ENCODE measurements around the gene UFC1. TPM values are rescaled to one million over a fixed set of nuclear protein-coding genes. Genes with fewer than 3 reads are reported as not detected.

Gene UFC1
- total RNA-seq, 2 experiments from 2014 or later = 103 to 113 TPM

- no peak overlapping the region for H3K27ac Mint-ChIP-seq
- peaks cover 67% of the 10 kb centered on the region for H3K4me1 Mint-ChIP-seq
- POLR2A ChIA-PET = interaction anchor here (1.1 kb wide), 1 partner anchor 12 kb away, joined by 3 read pairs; no protein-coding TSS in a partner anchor
- peaks cover 9% of the 10 kb centered on the region for H3K36me3 Mint-ChIP-seq (ENCODE audit: low read depth)
- DNase-seq = no peak
- H3K9me3 Mint-ChIP-seq = no peaks in the 10 kb centered on the region
- no peaks in the 10 kb centered on the region for H3K27me3 Mint-ChIP-seq
- CTCF ChIA-PET = interaction anchor here (1.1 to 1.3 kb wide), 2 partner anchors 27 to 32 kb away, joined by 3 to 4 read pairs; partner anchors contain the start of genes PPOX and TOMM40L
- H3K4me3 Mint-ChIP-seq = no peak overlapping the region
Measured at GRCh38 chr1:161198194-161198896, 44.6 kb downstream of the UFC1 start.

- peak within 1 kb of the TSS; percentile 96 for H3K27ac Mint-ChIP-seq
- no peaks in the 10 kb centered on the region for H3K27me3 Mint-ChIP-seq
- H3K9me3 Mint-ChIP-seq = no peaks in the 10 kb centered on the region
- ChIA-PET CTCF (interaction anchor here (1.0 to 1.3 kb wide), 3 partner anchors 27 to 183 kb away, joined by 3 to 4 read pairs (median 4); partner anchors contain the start of genes PPOX and TOMM40L), POLR2A (no interaction called here)
- DNase-seq = no peak
- H3K4me1 Mint-ChIP-seq = peaks cover 74% of the 10 kb centered on the region
- peaks cover 15% of the 10 kb centered on the region for H3K36me3 Mint-ChIP-seq (ENCODE audit: low read depth)
- H3K4me3 Mint-ChIP-seq = no peak within 1 kb of the TSS
Measured at GRCh38 chr1:161198897-161199431, 45.2 kb downstream of the UFC1 start, which contains the start of gene ADAMTS4. Gene ADAMTS4 (minus strand): TSS chr1:161199054. CDS start chr1:161198627, 427 bp downstream.

DNA sequence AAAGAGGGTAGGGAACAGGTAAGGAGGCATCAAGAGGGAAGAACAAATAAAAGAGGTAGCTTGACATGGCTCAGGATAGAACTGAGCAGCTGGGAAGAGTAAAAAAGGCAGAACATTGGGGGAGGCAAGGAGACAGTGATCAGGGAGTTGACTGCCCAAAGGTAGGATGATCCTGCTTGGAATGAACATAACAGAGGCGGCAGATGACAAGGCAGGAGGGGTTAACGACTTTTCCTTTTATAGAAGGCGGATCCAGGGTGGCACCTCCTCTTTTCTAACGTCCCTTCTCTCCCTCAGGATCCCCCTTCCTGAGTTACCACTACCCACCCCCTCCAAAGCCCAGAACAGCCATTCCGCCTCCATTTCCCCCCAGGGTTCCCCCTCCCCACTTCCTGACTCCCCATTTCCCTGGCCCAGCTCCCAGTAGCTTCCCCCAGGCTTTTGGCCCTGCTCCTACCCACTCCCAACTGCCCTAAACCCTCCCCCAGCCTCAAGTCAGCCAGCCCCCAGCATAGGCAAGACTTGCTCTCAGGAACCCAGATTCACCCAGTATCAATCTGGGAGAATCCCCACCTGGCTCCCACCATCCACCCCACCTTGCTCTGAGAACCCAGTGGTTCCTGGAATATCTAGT is 45.8 kb downstream of the UFC1 start:
- H3K36me3 Mint-ChIP-seq (ENCODE audit: low read depth) = peaks cover 22% of the 10 kb centered on the region
- DNase-seq = no peak
- H3K27ac Mint-ChIP-seq = peak overlapping the region; percentile 96
- no peaks in the 10 kb centered on the region for H3K9me3 Mint-ChIP-seq
- H3K4me3 Mint-ChIP-seq = no peak overlapping the region
- ChIA-PET POLR2A (interaction anchor here (3.5 kb wide), 1 partner anchor 131 kb away, joined by 26 read pairs; the partner anchor contains the start of gene ARHGAP30), CTCF (interaction anchor here (1.0 to 1.3 kb wide), 3 partner anchors 26 to 183 kb away, joined by 3 to 4 read pairs (median 4); partner anchors contain the start of genes PPOX and TOMM40L)
- no peaks in the 10 kb centered on the region for H3K27me3 Mint-ChIP-seq
- peaks cover 79% of the 10 kb centered on the region for H3K4me1 Mint-ChIP-seq

- H3K36me3 Mint-ChIP-seq (ENCODE audit: low read depth) = peaks cover 29% of the 10 kb centered on the region
- no peak for DNase-seq
- no peaks in the 10 kb centered on the region for H3K27me3 Mint-ChIP-seq
- CTCF ChIA-PET = interaction anchor here (4.1 to 4.5 kb wide), 2 partner anchors 8 to 19 kb away, joined by 24 to 49 read pairs; no protein-coding TSS in a partner anchor
- POLR2A ChIA-PET = interaction anchor here (0.5 to 5.8 kb wide), 9 partner anchors 8 to 132 kb away, joined by 3 to 91 read pairs (median 31); partner anchors contain the start of genes ARHGAP30, B4GALT3, NIT1 and PFDN2
- no peak overlapping the region for H3K4me3 Mint-ChIP-seq
- H3K9me3 Mint-ChIP-seq = no peaks in the 10 kb centered on the region
- peaks cover 79% of the 10 kb centered on the region for H3K4me1 Mint-ChIP-seq
- peak overlapping the region; percentile 96 for H3K27ac Mint-ChIP-seq
Measured at GRCh38 chr1:161200421-161200991, 46.7 kb downstream of the UFC1 start.

GRCh38 chr1:161200992-161201835 is 47.4 kb downstream of the UFC1 start:
- H3K4me3 Mint-ChIP-seq = peak overlapping the region; percentile 92
- CTCF ChIA-PET = interaction anchor here (0.6 to 5.5 kb wide), 11 partner anchors 9 to 181 kb away, joined by 3 to 101 read pairs (median 8); partner anchors contain the start of genes APOA2, F11R, SDHC and TOMM40L
- POLR2A ChIA-PET = interaction anchor here (0.6 to 5.8 kb wide), 27 partner anchors 9 to 189 kb away, joined by 3 to 91 read pairs (median 10); partner anchors contain the start of genes APOA2, ARHGAP30, B4GALT3 and NIT1
- peaks cover 35% of the 10 kb centered on the region for H3K36me3 Mint-ChIP-seq (ENCODE audit: low read depth)
- no peaks in the 10 kb centered on the region for H3K27me3 Mint-ChIP-seq
- DNase-seq = no peak
- peak overlapping the region; percentile 96 for H3K27ac Mint-ChIP-seq
- H3K4me1 Mint-ChIP-seq = peaks cover 80% of the 10 kb centered on the region
- H3K9me3 Mint-ChIP-seq = no peaks in the 10 kb centered on the region

GRCh38 chr1:161201836-161202712 is 48.3 kb downstream of the UFC1 start, which contains the start of gene NDUFS2:
Gene NDUFS2 (plus strand): TSS chr1:161202367. CDS start chr1:161202386, 19 bp downstream.
- H3K4me3 Mint-ChIP-seq = peak within 1 kb of the TSS; percentile 92

GRCh38 chr1:161206411-161207140 is 52.8 kb downstream of the UFC1 start:
- Mint-ChIP-seq H3K27me3 (no peaks in the 10 kb centered on the region), H3K36me3 (ENCODE audit: low read depth) (peaks cover 72% of the 10 kb centered on the region), H3K9me3 (no peaks in the 10 kb centered on the region), H3K27ac (peak overlapping the region; percentile 4), H3K4me3 (no peak overlapping the region), H3K4me1 (peaks cover 59% of the 10 kb centered on the region)
- DNase-seq = no peak
- ChIA-PET CTCF (interaction anchor here (0.8 to 5.5 kb wide), 9 partner anchors 10 to 176 kb away, joined by 3 to 101 read pairs (median 4); partner anchors contain the start of genes APOA2, PPOX and TOMM40L), POLR2A (interaction anchor here (0.9 to 2.7 kb wide), 4 partner anchors 10 to 100 kb away, joined by 3 to 11 read pairs (median 6); partner anchors contain the start of genes FCER1G and TOMM40L)

More at GRCh38 chr1:161201836-161202712, 48.3 kb downstream of the UFC1 start, which contains the start of gene NDUFS2:
- no peaks in the 10 kb centered on the region for H3K27me3 Mint-ChIP-seq
- peak; percentile 97 for DNase-seq
- H3K9me3 Mint-ChIP-seq = no peaks in the 10 kb centered on the region
- H3K4me1 Mint-ChIP-seq = peaks cover 81% of the 10 kb centered on the region
- peak within 1 kb of the TSS; percentile 96 for H3K27ac Mint-ChIP-seq
- POLR2A ChIA-PET = interaction anchor here (0.6 to 5.8 kb wide), 33 partner anchors 9 to 198 kb away, joined by 3 to 91 read pairs (median 7); partner anchors contain the start of genes APOA2, ARHGAP30, B4GALT3 and NIT1
- H3K36me3 Mint-ChIP-seq (ENCODE audit: low read depth) = peaks cover 43% of the 10 kb centered on the region
- CTCF ChIA-PET = interaction anchor here (0.6 to 5.5 kb wide), 18 partner anchors 9 to 238 kb away, joined by 3 to 101 read pairs (median 5); partner anchors contain the start of genes APOA2, DEDD, F11R and PPOX

- H3K4me1 Mint-ChIP-seq = peaks cover 53% of the 10 kb centered on the region
- ChIA-PET POLR2A (interaction anchor here (2.7 kb wide), 1 partner anchor 9 kb away, joined by 11 read pairs; the partner anchor contains the start of gene FCER1G), CTCF (interaction anchor here (0.8 to 6.8 kb wide), 6 partner anchors 10 to 175 kb away, joined by 3 to 60 read pairs (median 4); partner anchors contain the start of genes PPOX and TOMM40L)
- no peak overlapping the region for H3K27ac Mint-ChIP-seq
- peaks cover 77% of the 10 kb centered on the region for H3K36me3 Mint-ChIP-seq (ENCODE audit: low read depth)
- DNase-seq = no peak
- no peak overlapping the region for H3K4me3 Mint-ChIP-seq
- no peaks in the 10 kb centered on the region for H3K9me3 Mint-ChIP-seq
- H3K27me3 Mint-ChIP-seq = no peaks in the 10 kb centered on the region
Measured at GRCh38 chr1:161207173-161207572, 53.4 kb downstream of the UFC1 start.
